PC-9 (cell line): ENCODE data around the gene ADGRD1. TPM values are rescaled to one million over a fixed set of nuclear protein-coding genes. Genes with fewer than 3 reads are reported as not detected.

Experiments
- BruUV-seq: library from RNA; stranded (reverse); fragments of 400-500 nt; replicated peaks from 2 replicates; lab custom pipeline; 2021; lab: Mats Ljungman, UMichigan
- CTCF ChIA-PET: fragments of 300-600 bp; sonication (Branson Sonifier 250); formaldehyde crosslinking; loops from one replicate; lab custom pipeline; 2022; ENCODE audit warnings: antibody characterized with exemption; lab: Charles Lee
- POLR2A ChIA-PET: fragments of 300-600 bp; sonication (Branson Sonifier 250); formaldehyde crosslinking; loops from one replicate; lab custom pipeline; 2022; ENCODE audit warnings: antibody characterized with exemption; ENCODE audit not compliant: unreplicated experiment; lab: Charles Lee
- DNase-seq, 2 experiments: peaks; one replicate each; pipeline versions ENCODE4 v3.0.0 to v3.0.0-alpha.2; 2015 to 2022; ENCODE audit warnings: mixed read lengths in 1 of 2
- H2AFZ ChIP-seq: fragments of 200-600 bp; sonication (generic); 2 replicates; pipeline ENCODE4 v1.8.1; 2017; ENCODE audit warnings: antibody characterized with exemption
- H3F3A ChIP-seq: fragments of 200-600 bp; sonication (generic); 2 replicates; pipeline ENCODE4 v1.8.1; 2017; ENCODE audit warnings: antibody characterized with exemption, mild to moderate bottlenecking, low read depth; ENCODE audit not compliant: insufficient read depth
- H3K27ac ChIP-seq: fragments of 200-600 bp; sonication (generic); 2 replicates; pipeline ENCODE4 v1.6.1; 2016; ENCODE audit warnings: mixed run types
- H3K27me3 ChIP-seq: fragments of 200-600 bp; sonication (generic); 2 replicates; pipeline ENCODE4 v1.6.1; 2016; ENCODE audit warnings: low read depth, mixed run types; ENCODE audit not compliant: insufficient read depth
- H3K36me3 ChIP-seq: fragments of 200-600 bp; sonication (generic); 2 replicates; pipeline ENCODE4 v1.6.1; 2016; ENCODE audit warnings: low read depth, mixed run types
- H3K4me1 ChIP-seq: fragments of 200-600 bp; sonication (generic); replicated peaks from 2 replicates; pipeline ENCODE4 v1.6.1; 2016; ENCODE audit warnings: mixed run types; ENCODE audit not compliant: insufficient read depth
- H3K4me2 ChIP-seq: fragments of 200-600 bp; sonication (generic); 2 replicates; pipeline ENCODE4 v1.6.1; 2017; ENCODE audit warnings: mixed run types
- H3K4me3 ChIP-seq: fragments of 200-600 bp; sonication (generic); 2 replicates; pipeline ENCODE4 v1.6.1; 2016; ENCODE audit warnings: mixed run types
- H3K79me2 ChIP-seq: fragments of 200-600 bp; sonication (generic); 2 replicates; pipeline ENCODE4 v1.6.1; 2017; ENCODE audit warnings: low read depth, mixed run types
- H3K9me2 ChIP-seq: fragments of 200-600 bp; sonication (generic); 2 replicates; pipeline ENCODE4 v1.8.1; 2017; ENCODE audit warnings: mild to moderate bottlenecking; ENCODE audit not compliant: insufficient read depth
- H3K9me3 ChIP-seq: fragments of 200-600 bp; sonication (generic); 2 replicates; pipeline ENCODE4 v1.8.1; 2016; ENCODE audit warnings: low read depth; ENCODE audit not compliant: insufficient read depth
- H4K20me1 ChIP-seq: fragments of 200-600 bp; sonication (generic); 2 replicates; pipeline ENCODE4 v1.8.1; 2017; ENCODE audit not compliant: insufficient read depth
- CTCF ChIP-seq: fragments of 200-600 bp; sonication (generic); conservative IDR thresholded peaks from 2 replicates; pipeline ENCODE4 v1.6.1; 2017; ENCODE audit warnings: mixed run types, antibody characterized with exemption, mild to moderate bottlenecking, moderate library complexity
- EZH2 ChIP-seq: fragments of 200-600 bp; sonication (generic); IDR thresholded peaks from 2 replicates; pipeline ENCODE4 v1.8.0; 2017; ENCODE audit warnings: antibody characterized with exemption, low read depth
- intact Hi-C: fragments of 100-400 bp; cut with micrococcal nuclease; formaldehyde crosslinking; loops from one replicate; pipeline ENCODE4 v1.10.0; 2022; ENCODE audit not compliant: unreplicated experiment
- total RNA-seq: library from RNA; stranded (reverse); gene quantifications from 2 replicates; pipeline ENCODE4 v1.2.3, GENCODE V29; 2021

ADGRD1 gene
- total RNA-seq, 1 experiment from 2014 or later: not detected

GRCh38 chr12:131137836-131138637, 184.3 kb downstream of the ADGRD1 start:
- BruUV-seq: no TSS peak
- ChIA-PET POLR2A (no interaction called here), CTCF (no interaction called here)
- Histone ChIP-seq H2AFZ (no peak overlapping the region), H3K27ac (no peak overlapping the region), H3K4me1 (no peaks in the 10 kb centered on the region), H3K79me2 (no peaks in the 10 kb centered on the region), H3K4me3 (no peak overlapping the region), H3F3A (no peaks in the 10 kb centered on the region), H3K27me3 (peaks cover 84% of the 10 kb centered on the region), H3K9me2 (no peaks in the 10 kb centered on the region), H3K9me3 (no peaks in the 10 kb centered on the region), H4K20me1 (no peaks in the 10 kb centered on the region), H3K4me2 (no peak overlapping the region), H3K36me3 (no peaks in the 10 kb centered on the region)
- TF ChIP-seq CTCF: no peak
- TF ChIP-seq EZH2: no peak
- intact Hi-C loops: no loop called here
- no peak for DNase-seq

- BruUV-seq: no TSS peak
- H3K27me3 ChIP-seq: peaks cover 85% of the 10 kb centered on the region
Measured at GRCh38 chr12:131138638-131139362, 185.1 kb downstream of the ADGRD1 start.

More at GRCh38 chr12:131138638-131139362, 185.1 kb downstream of the ADGRD1 start:
- H3K4me3 ChIP-seq: no peak overlapping the region
- no peaks in the 10 kb centered on the region for H4K20me1 ChIP-seq
- TF ChIP-seq EZH2: no peak
- TF ChIP-seq CTCF: no peak
- H3K36me3 ChIP-seq: no peaks in the 10 kb centered on the region
- intact Hi-C loops: no loop called here
- H3K79me2 ChIP-seq: no peaks in the 10 kb centered on the region
- no peaks in the 10 kb centered on the region for H3K4me1 ChIP-seq
- no peak for DNase-seq
- POLR2A ChIA-PET: no interaction called here
- H2AFZ ChIP-seq: no peak overlapping the region
- CTCF ChIA-PET: no interaction called here
- no peaks in the 10 kb centered on the region for H3F3A ChIP-seq
- no peak overlapping the region for H3K4me2 ChIP-seq
- H3K9me2 ChIP-seq: no peaks in the 10 kb centered on the region
- H3K9me3 ChIP-seq: no peaks in the 10 kb centered on the region
- no peak overlapping the region for H3K27ac ChIP-seq
